Measurements from ENCODE around the gene PHACTR1.
"Not testable (repeated sequence)": the region's sequence is repeated elsewhere in the genome, so short reads cannot be mapped to it uniquely, and the experiment has no call there.

PHACTR1 gene

GRCh38 chr6:12719017-12719416 is 2.5 kb downstream of the PHACTR1 start:
- Histone ChIP-seq H3K4me3 (ENCODE audit: low read depth, low read length) (no peak overlapping the region), H3K27me3 (ENCODE audit: control insufficient read depth, insufficient read depth, low read length) (no peaks in the 10 kb centered on the region), H3K36me3 (ENCODE audit: control insufficient read depth, insufficient read depth, low read length) (no peaks in the 10 kb centered on the region), H3K4me1 (no peaks in the 10 kb centered on the region), H3K79me2 (no peaks in the 10 kb centered on the region), H2AFZ (no peak overlapping the region), H3K9ac (no peak overlapping the region), H3K4me2 (ENCODE audit: low read length) (no peak overlapping the region), H3K27ac (no peak overlapping the region), H3K9me3 (ENCODE audit: control insufficient read depth, low read length) (no peaks in the 10 kb centered on the region)
- TF ChIP-seq, protein P1, sequence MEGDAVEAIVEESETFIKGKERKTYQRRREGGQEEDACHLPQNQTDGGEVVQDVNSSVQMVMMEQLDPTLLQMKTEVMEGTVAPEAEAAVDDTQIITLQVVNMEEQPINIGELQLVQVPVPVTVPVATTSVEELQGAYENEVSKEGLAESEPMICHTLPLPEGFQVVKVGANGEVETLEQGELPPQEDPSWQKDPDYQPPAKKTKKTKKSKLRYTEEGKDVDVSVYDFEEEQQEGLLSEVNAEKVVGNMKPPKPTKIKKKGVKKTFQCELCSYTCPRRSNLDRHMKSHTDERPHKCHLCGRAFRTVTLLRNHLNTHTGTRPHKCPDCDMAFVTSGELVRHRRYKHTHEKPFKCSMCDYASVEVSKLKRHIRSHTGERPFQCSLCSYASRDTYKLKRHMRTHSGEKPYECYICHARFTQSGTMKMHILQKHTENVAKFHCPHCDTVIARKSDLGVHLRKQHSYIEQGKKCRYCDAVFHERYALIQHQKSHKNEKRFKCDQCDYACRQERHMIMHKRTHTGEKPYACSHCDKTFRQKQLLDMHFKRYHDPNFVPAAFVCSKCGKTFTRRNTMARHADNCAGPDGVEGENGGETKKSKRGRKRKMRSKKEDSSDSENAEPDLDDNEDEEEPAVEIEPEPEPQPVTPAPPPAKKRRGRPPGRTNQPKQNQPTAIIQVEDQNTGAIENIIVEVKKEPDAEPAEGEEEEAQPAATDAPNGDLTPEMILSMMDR (IDR thresholded peaks at IDR 0.05), result no peak

DNA sequence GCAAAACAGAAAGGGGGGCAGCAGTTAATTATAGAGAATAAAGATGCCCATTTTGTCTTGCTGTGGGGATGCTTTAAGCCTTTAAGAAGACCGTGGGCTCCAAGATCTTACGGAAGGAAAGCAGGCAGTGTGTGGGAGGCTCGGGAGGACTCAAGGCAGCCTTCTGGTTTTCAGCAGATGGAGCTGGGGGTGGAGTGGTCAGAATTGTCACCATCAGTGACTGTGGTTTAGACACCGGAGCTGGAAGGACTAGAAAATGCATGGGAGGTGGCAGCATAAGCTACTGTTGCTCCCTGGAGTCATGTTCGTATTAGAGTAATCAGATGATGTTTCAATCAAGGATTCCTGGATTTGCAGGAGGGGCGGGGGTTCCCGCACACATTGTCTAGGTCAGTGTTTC is 3.7 kb downstream of the PHACTR1 start:
- no peak overlapping the region for H2AFZ ChIP-seq
- TF ChIP-seq, protein P1 (IDR thresholded peaks at IDR 0.05), result no peak
- no peaks in the 10 kb centered on the region for H3K27me3 ChIP-seq (ENCODE audit: control insufficient read depth, insufficient read depth, low read length)
- H3K9ac ChIP-seq, result no peak overlapping the region
- H3K4me2 ChIP-seq (ENCODE audit: low read length), result no peak overlapping the region
- H3K79me2 ChIP-seq, result no peaks in the 10 kb centered on the region
- no peaks in the 10 kb centered on the region for H3K9me3 ChIP-seq (ENCODE audit: control insufficient read depth, low read length)
- H3K4me3 ChIP-seq (ENCODE audit: low read depth, low read length), result no peak overlapping the region
- H3K4me1 ChIP-seq, result no peaks in the 10 kb centered on the region
- H3K27ac ChIP-seq, result no peak overlapping the region
- H3K36me3 ChIP-seq (ENCODE audit: control insufficient read depth, insufficient read depth, low read length), result no peaks in the 10 kb centered on the region

- Histone ChIP-seq H3K27ac (no peak overlapping the region), H3K36me3 (ENCODE audit: control insufficient read depth, insufficient read depth, low read length) (no peaks in the 10 kb centered on the region), H3K4me1 (no peaks in the 10 kb centered on the region), H3K9me3 (ENCODE audit: control insufficient read depth, low read length) (no peaks in the 10 kb centered on the region), H3K27me3 (ENCODE audit: control insufficient read depth, insufficient read depth, low read length) (no peaks in the 10 kb centered on the region), H2AFZ (no peak overlapping the region), H3K4me3 (ENCODE audit: low read depth, low read length) (no peak overlapping the region), H3K79me2 (no peaks in the 10 kb centered on the region), H3K9ac (no peak overlapping the region), H3K4me2 (ENCODE audit: low read length) (no peak overlapping the region)
- TF ChIP-seq, protein P1 (IDR thresholded peaks at IDR 0.05), result no peak
Observed at GRCh38 chr6:12725263-12725662, 8.7 kb downstream of the PHACTR1 start.

- no peaks in the 10 kb centered on the region for H3K27me3 ChIP-seq (ENCODE audit: control insufficient read depth, insufficient read depth, low read length)
- TF ChIP-seq, protein P1 (IDR thresholded peaks at IDR 0.05), result no peak
- H2AFZ ChIP-seq, result no peak overlapping the region
- H3K4me1 ChIP-seq, result no peaks in the 10 kb centered on the region
- no peaks in the 10 kb centered on the region for H3K9me3 ChIP-seq (ENCODE audit: control insufficient read depth, low read length)
- no peaks in the 10 kb centered on the region for H3K79me2 ChIP-seq
- H3K9ac ChIP-seq, result no peak overlapping the region
- no peak overlapping the region for H3K4me2 ChIP-seq (ENCODE audit: low read length)
- H3K27ac ChIP-seq, result no peak overlapping the region
- H3K36me3 ChIP-seq (ENCODE audit: control insufficient read depth, insufficient read depth, low read length), result no peaks in the 10 kb centered on the region
- no peak overlapping the region for H3K4me3 ChIP-seq (ENCODE audit: low read depth, low read length)
Observed at GRCh38 chr6:12729467-12729866, 12.9 kb downstream of the PHACTR1 start.

DNA sequence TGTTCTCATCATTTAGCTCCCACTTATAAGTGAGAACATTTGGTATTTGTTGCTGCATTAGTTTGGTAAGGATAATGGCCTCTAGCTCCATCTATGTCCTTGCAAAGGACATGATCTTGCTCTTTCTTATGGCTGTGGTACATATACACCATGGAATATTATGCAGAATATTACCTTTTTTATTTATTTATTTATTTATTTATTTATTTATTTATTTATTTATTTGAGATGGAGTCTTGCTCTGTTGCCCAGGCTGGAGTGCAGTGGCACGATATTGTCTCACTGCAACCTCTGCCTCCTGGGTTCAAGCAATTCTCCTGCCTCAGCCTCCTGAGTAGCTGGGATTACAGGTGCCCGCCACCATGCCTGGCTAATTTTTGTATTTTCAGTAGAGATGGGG is 14.2 kb downstream of the PHACTR1 start:
- H3K79me2 ChIP-seq; H3K9ac ChIP-seq; H3K27ac ChIP-seq; H3K4me3 ChIP-seq (ENCODE audit: low read depth, low read length); H2AFZ ChIP-seq; H3K27me3 ChIP-seq (ENCODE audit: control insufficient read depth, insufficient read depth, low read length); H3K36me3 ChIP-seq (ENCODE audit: control insufficient read depth, insufficient read depth, low read length); H3K4me1 ChIP-seq; H3K4me2 ChIP-seq (ENCODE audit: low read length); H3K9me3 ChIP-seq (ENCODE audit: control insufficient read depth, low read length): not testable (repeated sequence)
